Activated CD8-positive, alpha-beta T cell treated with anti-CD3 and anti-CD28 coated beads, Interleukin-2, amount 10 ng/mL, durations not matched to agents 7 days and 5 days (primary cell): Measurements from ENCODE around the gene MIEN1. TPM values are rescaled to one million over a fixed set of nuclear protein-coding genes. Genes with fewer than 3 reads are reported as not detected.
A peak's percentile ranks its signal among the peaks of the same experiment; 100 is the strongest.
"Not testable (repeated sequence)": the region's sequence is repeated elsewhere in the genome, so short reads cannot be mapped to it uniquely, and the experiment has no call there.

Source experiments
- ATAC-seq: fragments of 150-1000 bp; cut with Tn5 transposase; one replicate; pipeline ENCODE4 v1.10.0; 2021; ENCODE audit warnings: moderate library complexity
- CTCF ChIA-PET: fragments of 350-600 bp; sonication (Branson Sonifier 250); formaldehyde crosslinking; loops from one replicate; lab custom pipeline; 2021; ENCODE audit warnings: antibody characterized with exemption; lab: Charles Lee
- POLR2A ChIA-PET: fragments of 350-600 bp; sonication (Branson Sonifier 250); formaldehyde crosslinking; loops from one replicate; lab custom pipeline; 2021; ENCODE audit warnings: antibody characterized with exemption; lab: Charles Lee
- DNase-seq: peaks from one replicate; pipeline ENCODE4 v3.0.0-alpha.2; 2020
- H3K27ac Mint-ChIP-seq: one replicate; pipeline ENCODE4 v1.8.0; 2021; ENCODE audit warnings: mild to moderate bottlenecking, mixed read lengths
- H3K27me3 Mint-ChIP-seq: one replicate; pipeline ENCODE4 v1.8.0; 2021; ENCODE audit warnings: low read depth, mixed read lengths
- H3K36me3 Mint-ChIP-seq: one replicate; pipeline ENCODE4 v1.8.0; 2021; ENCODE audit warnings: low read depth, mixed read lengths
- H3K4me1 Mint-ChIP-seq: one replicate; pipeline ENCODE4 v1.8.0; 2021; ENCODE audit warnings: low read depth, mixed read lengths
- H3K4me3 Mint-ChIP-seq: one replicate; pipeline ENCODE4 v1.8.0; 2021; ENCODE audit warnings: mild to moderate bottlenecking, mixed read lengths
- H3K9me3 Mint-ChIP-seq: one replicate; pipeline ENCODE4 v1.8.0; 2022; ENCODE audit warnings: mixed read lengths; ENCODE audit not compliant: insufficient read depth
- total RNA-seq, 2 experiments: library from RNA; stranded (reverse); gene quantifications; one replicate each; pipeline ENCODE4 v1.2.3, GENCODE V29; 2021

Gene MIEN1
- total RNA-seq, 2 experiments from 2014 or later = 44.0 to 44.6 TPM

DNA sequence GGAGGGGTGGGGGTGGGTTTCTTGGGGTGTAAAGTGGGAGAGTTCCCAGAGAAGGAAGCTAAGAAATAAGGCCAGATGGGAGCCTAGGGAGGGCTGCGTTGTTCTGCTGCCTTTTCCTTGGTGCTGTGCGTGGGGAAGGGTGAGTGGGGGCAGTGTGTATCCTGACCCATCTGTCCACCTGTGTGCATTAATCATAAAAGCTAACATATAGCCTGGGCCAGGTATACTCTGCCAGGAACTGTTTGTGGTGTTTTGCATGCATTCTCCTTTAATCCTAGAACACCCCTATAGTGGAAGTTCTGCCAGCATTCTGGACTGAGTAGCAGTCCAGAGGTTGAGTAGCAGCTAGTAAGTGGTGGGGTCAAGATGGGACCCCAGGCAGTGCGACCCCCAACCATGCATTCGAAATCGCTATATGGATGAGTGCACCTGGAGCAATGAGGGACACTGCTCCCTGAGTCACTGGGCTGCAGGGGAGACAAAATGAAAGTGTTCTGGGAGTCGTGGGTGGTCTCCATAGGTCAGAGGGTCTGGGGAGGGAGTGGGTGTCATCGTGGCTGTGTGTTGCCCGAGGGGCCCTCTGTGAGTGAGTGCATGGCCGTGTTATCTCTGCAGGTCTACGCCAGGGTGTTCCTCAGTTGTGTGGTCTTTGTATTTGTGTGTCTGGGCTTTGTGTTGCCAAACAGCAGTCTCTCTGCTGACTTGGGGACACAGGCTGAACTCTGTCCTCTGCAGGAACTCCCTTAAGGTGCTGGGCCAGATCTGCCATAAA lies 29.1 kb downstream of the MIEN1 start:
- peaks cover 8% of the 10 kb centered on the region for H3K4me1 Mint-ChIP-seq
- DNase-seq (no peak), ATAC-seq (peak; percentile 23)
- POLR2A ChIA-PET = no interaction called here
- peaks cover 2% of the 10 kb centered on the region for H3K36me3 Mint-ChIP-seq
- no peaks in the 10 kb centered on the region for H3K9me3 Mint-ChIP-seq
- no peak overlapping the region for H3K4me3 Mint-ChIP-seq
- CTCF ChIA-PET = interaction anchor here (1.5 to 2.1 kb wide), 3 partner anchors 14 to 79 kb away, joined by 3 to 10 read pairs (median 6); partner anchors contain the start of gene PGAP3
- H3K27me3 Mint-ChIP-seq = peaks cover 25% of the 10 kb centered on the region
- H3K27ac Mint-ChIP-seq = no peak overlapping the region

- H3K4me1 Mint-ChIP-seq = peaks cover 8% of the 10 kb centered on the region
- no peak overlapping the region for H3K4me3 Mint-ChIP-seq
- ATAC-seq (peak; percentile 38), DNase-seq (no peak)
- ChIA-PET POLR2A (interaction anchor here (1.3 kb wide), 1 partner anchor 29 kb away, joined by 3 read pairs; no protein-coding TSS in a partner anchor), CTCF (interaction anchor here (1.1 to 1.9 kb wide), 4 partner anchors 13 to 46 kb away, joined by 3 to 6 read pairs (median 3); partner anchors contain the start of gene PGAP3)
- peaks cover 25% of the 10 kb centered on the region for H3K27me3 Mint-ChIP-seq
- H3K36me3 Mint-ChIP-seq = peaks cover 2% of the 10 kb centered on the region
- H3K27ac Mint-ChIP-seq = no peak overlapping the region
- no peaks in the 10 kb centered on the region for H3K9me3 Mint-ChIP-seq
Measured at GRCh38 chr17:39700148-39700987, 30.0 kb downstream of the MIEN1 start.

DNA sequence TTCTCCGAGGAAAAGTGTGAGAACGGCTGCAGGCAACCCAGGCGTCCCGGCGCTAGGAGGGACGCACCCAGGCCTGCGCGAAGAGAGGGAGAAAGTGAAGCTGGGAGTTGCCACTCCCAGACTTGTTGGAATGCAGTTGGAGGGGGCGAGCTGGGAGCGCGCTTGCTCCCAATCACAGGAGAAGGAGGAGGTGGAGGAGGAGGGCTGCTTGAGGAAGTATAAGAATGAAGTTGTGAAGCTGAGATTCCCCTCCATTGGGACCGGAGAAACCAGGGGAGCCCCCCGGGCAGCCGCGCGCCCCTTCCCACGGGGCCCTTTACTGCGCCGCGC lies 30.5 kb downstream of the MIEN1 start, which contains the start of gene ERBB2:
Gene ERBB2 (plus strand): TSS at position 247 of the 330 bp plus-strand sequence. CDS start 175 bp downstream, outside the sequence.
- Mint-ChIP-seq H3K27me3 (peaks cover 25% of the 10 kb centered on the region), H3K4me1 (peaks cover 8% of the 10 kb centered on the region), H3K9me3 (no peaks in the 10 kb centered on the region), H3K27ac (no peak within 1 kb of the TSS), H3K4me3 (no peak within 1 kb of the TSS), H3K36me3 (peaks cover 2% of the 10 kb centered on the region)
- POLR2A ChIA-PET = interaction anchor here (1.3 kb wide), 1 partner anchor 30 kb away, joined by 3 read pairs; no protein-coding TSS in a partner anchor
- CTCF ChIA-PET = interaction anchor here (1.1 to 1.9 kb wide), 3 partner anchors 19 to 46 kb away, joined by 3 to 6 read pairs (median 3); no protein-coding TSS in a partner anchor
- no peak for ATAC-seq
- DNase-seq = no peak

DNA sequence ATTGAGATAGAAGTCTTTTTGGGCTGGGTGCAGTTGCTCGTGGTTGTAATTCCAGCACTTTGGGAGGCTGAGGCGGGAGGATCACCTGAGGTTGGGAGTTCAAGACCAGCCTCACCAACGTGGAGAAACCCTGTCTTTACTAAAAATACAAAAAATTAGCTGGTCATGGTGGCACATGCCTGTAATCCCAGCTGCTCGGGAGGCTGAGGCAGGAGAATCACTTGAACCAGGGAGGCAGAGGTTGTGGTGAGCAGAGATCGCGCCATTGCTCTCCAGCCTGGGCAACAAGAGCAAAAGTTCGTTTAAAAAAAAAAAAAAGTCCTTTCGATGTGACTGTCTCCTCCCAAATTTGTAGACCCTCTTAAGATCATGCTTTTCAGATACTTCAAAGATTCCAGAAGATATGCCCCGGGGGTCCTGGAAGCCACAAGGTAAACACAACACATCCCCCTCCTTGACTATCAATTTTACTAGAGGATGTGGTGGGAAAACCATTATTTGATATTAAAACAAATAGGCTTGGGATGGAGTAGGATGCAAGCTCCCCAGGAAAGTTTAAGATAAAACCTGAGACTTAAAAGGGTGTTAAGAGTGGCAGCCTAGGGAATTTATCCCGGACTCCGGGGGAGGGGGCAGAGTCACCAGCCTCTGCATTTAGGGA lies 31.0 kb downstream of the MIEN1 start:
- ChIA-PET CTCF (interaction anchor here (1.1 to 1.9 kb wide), 3 partner anchors 19 to 45 kb away, joined by 3 to 6 read pairs (median 3); no protein-coding TSS in a partner anchor), POLR2A (interaction anchor here (1.3 kb wide), 1 partner anchor 30 kb away, joined by 3 read pairs; no protein-coding TSS in a partner anchor)
- peaks cover 25% of the 10 kb centered on the region for H3K27me3 Mint-ChIP-seq
- not testable (repeated sequence) for H3K36me3 Mint-ChIP-seq, H3K4me3 Mint-ChIP-seq, ATAC-seq, H3K9me3 Mint-ChIP-seq, DNase-seq, H3K4me1 Mint-ChIP-seq, H3K27ac Mint-ChIP-seq

GRCh38 chr17:39697961-39698360 lies 32.4 kb downstream of the MIEN1 start:
- ATAC-seq (no peak), DNase-seq (no peak)
- Mint-ChIP-seq H3K4me1 (peaks cover 6% of the 10 kb centered on the region), H3K27me3 (peaks cover 25% of the 10 kb centered on the region), H3K27ac (no peak overlapping the region), H3K4me3 (no peak overlapping the region), H3K9me3 (no peaks in the 10 kb centered on the region), H3K36me3 (peaks cover 2% of the 10 kb centered on the region)
- CTCF ChIA-PET = interaction anchor here (1.0 to 4.2 kb wide), 2 partner anchors 75 to 76 kb away, joined by 3 to 15 read pairs; no protein-coding TSS in a partner anchor
- POLR2A ChIA-PET = no interaction called here

DNA sequence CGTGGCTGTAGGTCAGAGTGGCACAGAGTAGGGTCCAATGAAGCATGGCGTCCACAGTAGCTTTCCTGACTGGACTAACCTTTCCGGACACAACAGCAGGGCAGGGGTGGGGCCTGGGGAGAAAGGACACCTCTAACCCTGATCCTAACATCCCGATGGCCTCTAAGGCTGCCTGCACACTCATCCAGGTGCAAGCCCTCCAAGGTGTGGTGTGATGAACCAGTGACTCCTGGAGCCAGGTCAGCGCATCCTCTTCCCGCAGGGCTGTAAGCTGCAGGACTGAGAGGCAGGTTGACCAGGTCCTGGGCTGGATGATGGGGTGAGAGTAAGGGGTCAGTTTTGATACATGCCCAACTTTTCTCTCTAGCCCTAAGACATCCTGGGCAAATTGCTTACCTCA lies 33.6 kb downstream of the MIEN1 start:
- Mint-ChIP-seq H3K36me3 (peaks cover 2% of the 10 kb centered on the region), H3K9me3 (no peaks in the 10 kb centered on the region), H3K27me3 (peaks cover 24% of the 10 kb centered on the region), H3K4me1 (peaks cover 6% of the 10 kb centered on the region), H3K4me3 (no peak overlapping the region), H3K27ac (no peak overlapping the region)
- ATAC-seq (no peak), DNase-seq (no peak)
- ChIA-PET CTCF (interaction anchor here (1.0 to 4.2 kb wide), 3 partner anchors 33 to 75 kb away, joined by 3 to 15 read pairs (median 3); no protein-coding TSS in a partner anchor), POLR2A (no interaction called here)

DNA sequence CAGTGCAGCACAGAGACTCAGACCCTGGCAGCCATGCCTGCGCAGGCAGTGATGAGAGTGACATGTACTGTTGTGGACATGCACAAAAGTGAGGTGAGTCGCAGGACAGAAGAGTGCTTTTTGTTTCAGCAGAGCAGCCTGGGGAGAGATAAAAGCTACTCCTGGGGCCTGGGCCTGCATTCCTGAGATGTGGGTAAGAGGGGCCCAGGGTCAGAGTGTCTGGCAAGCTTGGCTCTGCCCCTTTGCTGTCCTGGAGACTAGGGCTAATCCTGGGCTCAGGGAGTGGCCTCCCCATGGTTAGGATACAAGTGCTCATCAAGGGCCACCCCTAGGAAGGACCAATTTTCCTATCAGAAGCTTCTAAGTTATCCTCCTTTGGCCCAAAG lies 35.2 kb downstream of the MIEN1 start:
- Mint-ChIP-seq H3K4me1 (peaks cover 6% of the 10 kb centered on the region), H3K27ac (no peak overlapping the region), H3K4me3 (no peak overlapping the region), H3K36me3 (peaks cover 2% of the 10 kb centered on the region), H3K9me3 (no peaks in the 10 kb centered on the region), H3K27me3 (peaks cover 11% of the 10 kb centered on the region)
- ATAC-seq (peak; percentile 44), DNase-seq (no peak)
- ChIA-PET CTCF (interaction anchor here (0.8 to 4.2 kb wide), 3 partner anchors 9 to 73 kb away, joined by 3 to 15 read pairs (median 4); no protein-coding TSS in a partner anchor), POLR2A (no interaction called here)

DNA sequence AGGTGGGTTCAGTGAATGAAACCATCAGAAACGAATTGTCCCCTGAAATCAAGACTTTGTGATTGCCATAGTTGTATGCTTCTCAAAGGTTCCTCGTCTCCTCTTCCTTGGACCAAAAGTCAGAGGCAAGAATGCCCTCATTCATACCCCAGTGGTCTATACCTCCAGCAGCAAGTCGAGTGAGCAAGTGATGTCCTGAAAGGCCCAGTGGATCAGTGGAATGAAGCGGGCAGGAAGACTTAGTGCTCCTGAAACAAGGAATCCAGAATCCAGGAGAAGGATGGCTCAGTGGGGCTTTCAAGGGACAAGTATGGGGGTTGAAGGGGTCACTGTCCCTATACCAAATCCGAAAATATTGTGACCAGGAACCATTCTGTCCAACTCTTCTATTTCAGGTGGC lies 35.7 kb downstream of the MIEN1 start:
- POLR2A ChIA-PET = no interaction called here

GRCh38 chr17:39688945-39689344 lies 41.4 kb downstream of the MIEN1 start:
- H3K27me3 Mint-ChIP-seq = no peaks in the 10 kb centered on the region
- H3K4me1 Mint-ChIP-seq = peaks cover 28% of the 10 kb centered on the region
- no peaks in the 10 kb centered on the region for H3K9me3 Mint-ChIP-seq
- H3K4me3 Mint-ChIP-seq = peak overlapping the region; percentile 98
- ChIA-PET POLR2A (interaction anchor here (0.6 to 2.7 kb wide), 5 partner anchors 11 to 286 kb away, joined by 3 to 32 read pairs (median 12); partner anchors contain the start of gene MIEN1), CTCF (interaction anchor here (1.0 to 2.9 kb wide), 5 partner anchors 10 to 66 kb away, joined by 3 to 16 read pairs (median 9); partner anchors contain the start of genes MIEN1 and PNMT)
- peaks cover 12% of the 10 kb centered on the region for H3K36me3 Mint-ChIP-seq
- H3K27ac Mint-ChIP-seq = peak overlapping the region; percentile 95
- DNase-seq = no peak
- no peak for ATAC-seq

More for the DNA sequence above, 35.7 kb downstream of the MIEN1 start:
- Mint-ChIP-seq H3K4me3 (no peak overlapping the region), H3K36me3 (peaks cover under 1% of the 10 kb centered on the region), H3K4me1 (peaks cover 3% of the 10 kb centered on the region), H3K27ac (no peak overlapping the region), H3K27me3 (peaks cover 8% of the 10 kb centered on the region), H3K9me3 (no peaks in the 10 kb centered on the region)
- no peak for ATAC-seq
- DNase-seq = no peak
- CTCF ChIA-PET = interaction anchor here (0.8 to 4.2 kb wide), 3 partner anchors 9 to 73 kb away, joined by 3 to 15 read pairs (median 4); no protein-coding TSS in a partner anchor

DNA sequence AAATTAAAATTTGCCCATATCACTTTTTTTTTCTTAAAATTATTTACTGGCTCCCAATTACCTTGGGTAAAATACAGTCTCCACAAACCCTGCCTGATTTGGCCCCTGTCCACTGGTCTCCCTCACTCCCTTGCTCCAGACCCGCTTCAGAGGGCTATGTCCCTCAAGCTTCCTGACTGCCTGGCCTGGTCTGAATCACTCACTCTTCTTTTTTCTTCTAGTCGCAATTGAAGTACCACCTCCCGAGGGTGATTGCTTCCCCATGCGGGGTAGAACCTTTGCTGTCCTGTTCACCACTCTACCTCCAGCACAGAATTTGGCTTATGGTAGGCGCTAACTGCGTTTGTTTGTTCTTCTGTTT lies 41.9 kb downstream of the MIEN1 start:
- peaks cover 13% of the 10 kb centered on the region for H3K36me3 Mint-ChIP-seq
- H3K4me3 Mint-ChIP-seq = peak overlapping the region; percentile 98
- POLR2A ChIA-PET = interaction anchor here (0.6 to 2.7 kb wide), 10 partner anchors 10 to 292 kb away, joined by 3 to 32 read pairs (median 6); partner anchors contain the start of genes MIEN1 and PSMD3
- H3K27me3 Mint-ChIP-seq = no peaks in the 10 kb centered on the region
- peak overlapping the region; percentile 95 for H3K27ac Mint-ChIP-seq
- peaks cover 28% of the 10 kb centered on the region for H3K4me1 Mint-ChIP-seq
- no peak for DNase-seq
- no peaks in the 10 kb centered on the region for H3K9me3 Mint-ChIP-seq
- CTCF ChIA-PET = interaction anchor here (0.7 to 2.9 kb wide), 10 partner anchors 9 to 207 kb away, joined by 3 to 16 read pairs (median 6); partner anchors contain the start of genes MIEN1 and PNMT
- ATAC-seq = no peak
